HG02852 (cell line): Measurements from ENCODE around the gene C4B.
"Not testable (repeated sequence)": the region's sequence is repeated elsewhere in the genome, so short reads cannot be mapped to it uniquely, and the experiment has no call there.

Experiments used
- ATAC-seq: cut with Tn5 transposase; IDR thresholded peaks from one replicate; pipeline ENCODE4 v1.9.1; 2021; ENCODE audit warnings: mild to moderate bottlenecking, moderate library complexity; ENCODE audit not compliant: unreplicated experiment

C4B gene

GRCh38 chr6:32014547-32014946, at the start of gene C4B:
TSS of gene C4B (plus strand) at chr6:32014795. CDS start at chr6:32014846, 51 bp downstream.
- not testable (repeated sequence) for ATAC-seq

GRCh38 chr6:31965700-31966099, 48.9 kb upstream of the C4B start:
- no peak for ATAC-seq

- no peak for ATAC-seq
Measured at GRCh38 chr6:31966506-31966905, 48.1 kb upstream of the C4B start.

GRCh38 chr6:31966997-31967925, 47.3 kb upstream of the C4B start:
- no peak for ATAC-seq

- ATAC-seq: no peak
Measured at GRCh38 chr6:31967926-31968320, 46.7 kb upstream of the C4B start.

- ATAC-seq: no peak
Measured at GRCh38 chr6:31968326-31968725, 46.3 kb upstream of the C4B start.

- ATAC-seq: no peak
Measured at GRCh38 chr6:31968791-31969711, 45.5 kb upstream of the C4B start.

GRCh38 chr6:31969712-31970603, 44.6 kb upstream of the C4B start:
- ATAC-seq: no peak

- no peak for ATAC-seq
Measured at GRCh38 chr6:31970604-31971271, 43.9 kb upstream of the C4B start.

GRCh38 chr6:31971279-31971992, 43.2 kb upstream of the C4B start:
- no peak for ATAC-seq

GRCh38 chr6:31971993-31972708, 42.4 kb upstream of the C4B start, which contains the start of gene DXO:
TSS of gene DXO (minus strand) at chr6:31972138. CDS start at chr6:31971675, 463 bp downstream.
- ATAC-seq: peak; percentile 90

- no peak for ATAC-seq
Measured at GRCh38 chr6:31972709-31973350, 41.8 kb upstream of the C4B start.

GRCh38 chr6:31976065-31976464, 38.5 kb upstream of the C4B start:
- ATAC-seq: not testable (repeated sequence)

- no peak for ATAC-seq
Measured at GRCh38 chr6:31977816-31978431, 36.7 kb upstream of the C4B start.

GRCh38 chr6:31978831-31979230, 35.8 kb upstream of the C4B start:
- no peak for ATAC-seq

GRCh38 chr6:31979238-31979898, 35.2 kb upstream of the C4B start:
- ATAC-seq: no peak

- not testable (repeated sequence) for ATAC-seq
Measured at GRCh38 chr6:31980195-31980876, 34.3 kb upstream of the C4B start.
